ENCODE data around the gene PNMA6F. TPM values are rescaled to one million over a fixed set of nuclear protein-coding genes. Genes with fewer than 3 reads are reported as not detected.

PNMA6F gene
- total RNA-seq, 1 experiment from 2014 or later = not detected

DNA sequence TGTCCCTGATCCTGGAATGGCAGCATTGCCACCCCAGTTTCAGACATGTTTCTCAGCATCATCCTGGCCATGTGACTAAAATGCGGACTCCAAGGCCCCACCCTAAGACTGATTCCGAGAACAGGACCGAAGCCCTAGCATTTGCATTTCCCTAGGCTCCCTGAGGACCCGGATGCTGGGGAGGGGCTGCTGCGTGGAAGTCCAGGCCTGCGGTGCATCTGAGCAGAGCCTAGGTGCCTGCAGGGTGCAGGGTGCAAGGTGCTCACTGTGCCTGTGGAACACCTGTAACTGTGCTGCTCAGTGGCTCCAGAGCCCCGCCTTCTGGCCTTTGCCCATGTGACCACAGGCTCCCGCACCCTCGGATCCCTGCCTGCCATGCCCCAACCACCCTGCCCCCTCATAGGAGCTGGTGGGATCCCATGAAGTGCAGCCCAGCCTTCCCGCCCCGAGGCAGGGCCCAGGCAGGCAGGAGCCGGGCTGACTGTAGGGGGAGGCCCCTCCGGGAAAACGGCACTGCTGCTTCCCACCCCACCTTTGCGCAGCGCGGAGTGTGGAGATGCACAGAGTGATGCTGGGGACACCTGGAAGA, 14.9 kb downstream of the PNMA6F start (continued):
- TF ChIP-seq, protein P1, sequence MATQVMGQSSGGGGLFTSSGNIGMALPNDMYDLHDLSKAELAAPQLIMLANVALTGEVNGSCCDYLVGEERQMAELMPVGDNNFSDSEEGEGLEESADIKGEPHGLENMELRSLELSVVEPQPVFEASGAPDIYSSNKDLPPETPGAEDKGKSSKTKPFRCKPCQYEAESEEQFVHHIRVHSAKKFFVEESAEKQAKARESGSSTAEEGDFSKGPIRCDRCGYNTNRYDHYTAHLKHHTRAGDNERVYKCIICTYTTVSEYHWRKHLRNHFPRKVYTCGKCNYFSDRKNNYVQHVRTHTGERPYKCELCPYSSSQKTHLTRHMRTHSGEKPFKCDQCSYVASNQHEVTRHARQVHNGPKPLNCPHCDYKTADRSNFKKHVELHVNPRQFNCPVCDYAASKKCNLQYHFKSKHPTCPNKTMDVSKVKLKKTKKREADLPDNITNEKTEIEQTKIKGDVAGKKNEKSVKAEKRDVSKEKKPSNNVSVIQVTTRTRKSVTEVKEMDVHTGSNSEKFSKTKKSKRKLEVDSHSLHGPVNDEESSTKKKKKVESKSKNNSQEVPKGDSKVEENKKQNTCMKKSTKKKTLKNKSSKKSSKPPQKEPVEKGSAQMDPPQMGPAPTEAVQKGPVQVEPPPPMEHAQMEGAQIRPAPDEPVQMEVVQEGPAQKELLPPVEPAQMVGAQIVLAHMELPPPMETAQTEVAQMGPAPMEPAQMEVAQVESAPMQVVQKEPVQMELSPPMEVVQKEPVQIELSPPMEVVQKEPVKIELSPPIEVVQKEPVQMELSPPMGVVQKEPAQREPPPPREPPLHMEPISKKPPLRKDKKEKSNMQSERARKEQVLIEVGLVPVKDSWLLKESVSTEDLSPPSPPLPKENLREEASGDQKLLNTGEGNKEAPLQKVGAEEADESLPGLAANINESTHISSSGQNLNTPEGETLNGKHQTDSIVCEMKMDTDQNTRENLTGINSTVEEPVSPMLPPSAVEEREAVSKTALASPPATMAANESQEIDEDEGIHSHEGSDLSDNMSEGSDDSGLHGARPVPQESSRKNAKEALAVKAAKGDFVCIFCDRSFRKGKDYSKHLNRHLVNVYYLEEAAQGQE (IDR thresholded peaks at IDR 0.05; ENCODE audit: low read depth) = no peak
- TF ChIP-seq SP1 (IDR thresholded peaks at IDR 0.05; ENCODE audit: low read depth) = no peak

DNA sequence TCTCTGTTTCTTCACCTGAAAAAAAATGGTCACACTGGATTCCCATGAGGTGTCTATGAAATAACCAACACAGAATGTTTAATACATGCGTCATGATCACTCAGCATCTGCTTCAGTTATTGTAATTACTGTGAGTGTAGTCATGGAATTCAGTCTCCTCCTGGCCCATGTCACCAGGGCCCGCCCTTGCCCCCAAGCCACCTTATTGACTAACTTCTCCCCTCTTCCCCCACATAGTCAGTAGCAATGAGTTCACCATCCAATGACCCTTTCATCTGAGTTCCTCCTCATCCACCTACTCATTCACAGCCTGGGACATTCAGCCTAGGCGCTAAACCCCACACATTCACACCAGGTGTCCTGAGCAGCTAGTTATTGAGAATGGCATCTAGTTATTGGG, 15.6 kb downstream of the PNMA6F start:
- BruUV-seq (replicated peaks) = no TSS peak
- Histone ChIP-seq H3K79me2 (ENCODE audit: insufficient read depth, low read length) (no peaks in the 10 kb centered on the region), H3K27ac (ENCODE audit: low read depth, low read length) (no peak overlapping the region), H3K27me3 (ENCODE audit: insufficient read depth, low read length) (peaks cover 8% of the 10 kb centered on the region; the same call in 1 of the 2 replicates), H3K4me3 (replicated peaks in 1 of 2; ENCODE audit: low read depth in 1 of 2, low read length in 2 of 2) (no peak overlapping the region), H3K9me3 (ENCODE audit: control insufficient read depth in 1 of 2, insufficient read depth in 1 of 2, low read depth in 1 of 2, low read length in 2 of 2) (no peaks in the 10 kb centered on the region), H3K9ac (ENCODE audit: low read length) (no peak overlapping the region), H4K20me1 (ENCODE audit: insufficient read depth) (no peaks in the 10 kb centered on the region), H3K36me3 (ENCODE audit: control insufficient read depth in 1 of 2, insufficient read depth in 2 of 2, low read length in 2 of 2) (no peaks in the 10 kb centered on the region), H2AFZ (ENCODE audit: low read depth, low read length, poor library complexity, severe bottlenecking) (no peak overlapping the region), H3K4me2 (ENCODE audit: low read length) (no peak overlapping the region), H3K4me1 (ENCODE audit: control insufficient read depth in 1 of 2, insufficient read depth in 2 of 2, low read length in 2 of 2) (no peaks in the 10 kb centered on the region), H3K9me2 (ENCODE audit: insufficient read depth) (no peaks in the 10 kb centered on the region)
- ChIA-PET POLR2A (no interaction called here), CTCF (no interaction called here), RAD21 (ENCODE audit: low non-redundant PET in 1 of 2, low total read pairs in 2 of 2, uncharacterized antibody in 2 of 2, unreplicated experiment in 2 of 2) (no interaction called here)
- intact Hi-C loops (cut with micrococcal nuclease) = no loop called here
- no peak for TF ChIP-seq YY1 (IDR thresholded peaks at IDR 0.05; ENCODE audit: extremely low read depth, insufficient replicate concordance, low read depth, low read length)
- TF ChIP-seq ZFX (IDR thresholded peaks at IDR 0.05) = no peak
- DNase-seq (ENCODE audit: low read depth, low spot score) (no peak), ATAC-seq (no peak)

Data from HCT116 (cell line).